Smooth muscle cell of the pulmonary artery (primary cell): ENCODE results near the gene EIF5B. TPM values are rescaled to one million over a fixed set of nuclear protein-coding genes. Genes with fewer than 3 reads are reported as not detected.

Source experiments
- total RNA-seq: library from RNA; depleted of rRNA; stranded (reverse); fragments of >200 nt; gene quantifications from 2 replicates; pipeline ENCODE4 v1.2.3, GENCODE V29; 2014

Gene EIF5B, protein sequence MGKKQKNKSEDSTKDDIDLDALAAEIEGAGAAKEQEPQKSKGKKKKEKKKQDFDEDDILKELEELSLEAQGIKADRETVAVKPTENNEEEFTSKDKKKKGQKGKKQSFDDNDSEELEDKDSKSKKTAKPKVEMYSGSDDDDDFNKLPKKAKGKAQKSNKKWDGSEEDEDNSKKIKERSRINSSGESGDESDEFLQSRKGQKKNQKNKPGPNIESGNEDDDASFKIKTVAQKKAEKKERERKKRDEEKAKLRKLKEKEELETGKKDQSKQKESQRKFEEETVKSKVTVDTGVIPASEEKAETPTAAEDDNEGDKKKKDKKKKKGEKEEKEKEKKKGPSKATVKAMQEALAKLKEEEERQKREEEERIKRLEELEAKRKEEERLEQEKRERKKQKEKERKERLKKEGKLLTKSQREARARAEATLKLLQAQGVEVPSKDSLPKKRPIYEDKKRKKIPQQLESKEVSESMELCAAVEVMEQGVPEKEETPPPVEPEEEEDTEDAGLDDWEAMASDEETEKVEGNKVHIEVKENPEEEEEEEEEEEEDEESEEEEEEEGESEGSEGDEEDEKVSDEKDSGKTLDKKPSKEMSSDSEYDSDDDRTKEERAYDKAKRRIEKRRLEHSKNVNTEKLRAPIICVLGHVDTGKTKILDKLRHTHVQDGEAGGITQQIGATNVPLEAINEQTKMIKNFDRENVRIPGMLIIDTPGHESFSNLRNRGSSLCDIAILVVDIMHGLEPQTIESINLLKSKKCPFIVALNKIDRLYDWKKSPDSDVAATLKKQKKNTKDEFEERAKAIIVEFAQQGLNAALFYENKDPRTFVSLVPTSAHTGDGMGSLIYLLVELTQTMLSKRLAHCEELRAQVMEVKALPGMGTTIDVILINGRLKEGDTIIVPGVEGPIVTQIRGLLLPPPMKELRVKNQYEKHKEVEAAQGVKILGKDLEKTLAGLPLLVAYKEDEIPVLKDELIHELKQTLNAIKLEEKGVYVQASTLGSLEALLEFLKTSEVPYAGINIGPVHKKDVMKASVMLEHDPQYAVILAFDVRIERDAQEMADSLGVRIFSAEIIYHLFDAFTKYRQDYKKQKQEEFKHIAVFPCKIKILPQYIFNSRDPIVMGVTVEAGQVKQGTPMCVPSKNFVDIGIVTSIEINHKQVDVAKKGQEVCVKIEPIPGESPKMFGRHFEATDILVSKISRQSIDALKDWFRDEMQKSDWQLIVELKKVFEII
- 40.9 and 47.5 TPM in 2 replicates for total RNA-seq

DNA sequence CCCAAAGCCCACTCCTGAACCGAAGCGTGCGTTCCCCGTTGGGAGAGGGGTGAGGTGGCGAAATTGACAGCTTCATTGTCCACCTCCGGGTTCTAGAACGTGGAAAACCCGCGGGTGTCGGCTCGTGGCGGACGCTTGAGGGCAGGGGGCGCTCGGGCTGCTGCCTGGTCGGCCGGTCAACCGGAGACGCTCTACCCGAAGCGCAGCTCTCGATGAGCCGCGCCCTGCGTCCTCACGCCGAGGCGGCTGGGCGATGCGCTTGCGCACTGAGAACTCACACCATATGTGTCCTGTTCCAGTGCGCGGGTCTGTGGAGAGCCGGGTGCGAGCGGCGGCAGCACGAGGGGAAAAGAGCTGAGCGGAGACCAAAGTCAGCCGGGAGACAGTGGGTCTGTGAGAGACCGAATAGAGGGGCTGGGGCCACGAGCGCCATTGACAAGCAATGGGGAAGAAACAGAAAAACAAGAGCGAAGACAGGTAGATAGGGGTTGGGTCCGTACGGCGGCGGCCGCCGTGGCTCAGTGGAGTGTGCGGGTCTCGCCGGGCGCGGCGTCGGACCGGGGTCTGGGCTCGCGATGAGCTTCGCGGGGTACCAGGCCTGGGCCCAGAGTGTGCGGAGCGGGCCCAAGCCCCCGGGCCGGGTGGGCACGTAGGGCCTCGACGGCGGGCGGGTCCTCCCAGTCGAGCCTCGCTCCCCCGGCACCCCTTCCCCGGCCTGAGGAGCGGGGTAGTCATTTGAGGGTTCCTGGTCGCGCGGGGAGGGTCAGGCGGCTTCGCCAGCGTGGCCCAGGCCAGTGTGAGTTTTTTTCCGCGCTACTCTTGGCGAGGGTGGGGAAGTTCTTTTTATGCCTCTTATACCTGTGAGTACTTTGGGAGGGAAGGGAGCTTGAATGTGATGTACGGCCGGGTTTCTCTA, at the start of gene EIF5B:
EIF5B (plus strand) TSS at position 277 of the 916 bp plus-strand sequence; CDS start at position 443, 166 bp downstream.

DNA sequence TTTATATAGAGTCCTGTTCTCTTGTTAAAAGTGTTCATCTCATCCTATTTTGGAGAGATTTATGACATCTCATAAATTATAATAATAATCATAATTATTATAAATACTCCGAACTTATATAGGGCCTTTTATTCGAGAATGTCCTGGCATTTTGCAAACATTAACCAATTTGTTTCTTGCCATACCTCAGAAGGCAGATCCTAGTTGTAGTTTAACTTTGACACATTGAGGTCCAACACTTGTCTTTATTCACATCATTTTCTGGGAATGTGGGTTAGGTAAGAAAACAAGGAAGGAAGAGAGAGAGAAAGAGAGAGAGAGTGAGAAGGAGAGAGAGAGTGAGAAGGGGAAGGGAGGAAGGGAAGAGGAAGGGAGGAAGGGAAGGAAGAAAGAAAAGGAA, 36.1 kb upstream of the EIF5B start, which contains the start of gene LYG1:
LYG1 (minus strand) TSS at position 101 of the 400 bp plus-strand sequence. CDS start 5,527 bp downstream, outside the sequence.

DNA sequence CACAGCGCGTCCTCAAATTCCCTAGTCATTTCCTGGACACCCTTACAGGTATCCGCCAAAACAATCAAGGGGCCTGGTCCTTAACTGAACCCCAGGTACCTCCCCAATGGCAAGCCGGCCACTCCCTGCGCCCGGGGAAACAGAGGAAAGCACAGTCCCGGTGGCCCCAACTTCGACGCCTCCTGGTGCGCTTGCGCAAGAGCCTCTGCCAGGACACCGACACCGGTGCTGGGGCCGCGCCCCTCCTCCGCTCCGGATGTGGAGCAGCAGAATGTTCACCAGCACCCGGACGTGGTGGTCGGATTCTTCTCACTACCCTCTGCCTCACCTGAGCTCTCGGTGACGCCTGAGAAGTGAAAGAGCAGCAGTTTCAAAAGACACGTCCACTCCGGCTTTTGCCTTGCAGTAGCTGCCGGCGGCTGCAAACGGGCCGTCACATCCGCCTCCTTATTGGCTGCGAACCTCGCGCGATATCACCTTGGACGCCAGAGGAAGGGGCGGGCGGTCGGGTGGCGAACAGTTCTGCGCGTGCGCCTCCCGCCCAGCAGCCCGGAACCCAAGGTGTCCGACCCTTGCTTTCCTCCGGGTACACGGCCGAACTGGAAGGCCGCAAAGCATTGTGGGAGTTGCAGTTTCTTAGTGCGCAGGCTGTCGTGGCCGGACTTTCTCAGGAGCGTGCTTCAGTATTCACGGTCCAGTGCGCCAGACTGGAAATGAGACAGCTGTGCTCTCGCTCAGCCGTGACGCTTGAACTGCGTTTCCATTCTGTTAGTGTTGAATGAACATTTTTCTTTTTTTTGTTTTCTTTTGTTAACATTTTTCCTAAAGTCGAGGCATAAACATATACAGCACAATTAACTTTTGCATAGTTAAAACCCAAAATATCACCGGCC, 1.0 kb upstream of the EIF5B start, which contains the start of gene TXNDC9:
TXNDC9 (minus strand) TSS at position 423 of the 893 bp plus-strand sequence. CDS start 3,123 bp downstream, outside the sequence.

Other genes starting within 250 kb of the EIF5B start
- gene C2orf15, start 195.7 kb upstream of the EIF5B start, total RNA-seq: 0.13 TPM in 1 of 2 replicates, not detected in the other
- 2.5 and 2.9 TPM in 2 replicates for gene TSGA10, start 182.4 kb upstream of the EIF5B start, total RNA-seq
- gene LIPT1, start 182.4 kb upstream of the EIF5B start, total RNA-seq: 6.0 and 6.6 TPM in 2 replicates
- gene MITD1, start 156.3 kb upstream of the EIF5B start, total RNA-seq: 11.9 TPM in 2 replicates
- 30.7 and 37.1 TPM in 2 replicates for gene MRPL30, start 156.2 kb upstream of the EIF5B start, total RNA-seq
- not detected in 2 replicates for gene LYG2, start 81.7 kb upstream of the EIF5B start, total RNA-seq
- gene LYG1, start 36.2 kb upstream of the EIF5B start, total RNA-seq: 0.59 and 0.86 TPM in 2 replicates
- gene TXNDC9, start 1.1 kb upstream of the EIF5B start, total RNA-seq: 34.1 and 41.2 TPM in 2 replicates
- 31.3 and 33.0 TPM in 2 replicates for gene REV1, start 152.6 kb downstream of the EIF5B start, total RNA-seq